GM12892 (cell line): ENCODE data around the gene ARMC7.
"Not testable (repeated sequence)": the region's sequence is repeated elsewhere in the genome, so short reads cannot be mapped to it uniquely, and the experiment has no call there.

Experiments
- DNase-seq: peaks from one replicate; pipeline ENCODE4 v3.0.0; 2011; ENCODE audit not compliant: insufficient read length
- FAIRE-seq: peaks from 2 replicates; lab custom pipeline; 2011; peaks lifted over from hg19 to GRCh38; lab: Jason Lieb, UNC
- POLR2A ChIP-seq: IDR thresholded peaks from 2 replicates; pipeline ENCODE4 v1.6.1; 2011; ENCODE audit warnings: low read depth, low read length, control low read depth
- POLR2AphosphoS5 ChIP-seq: IDR thresholded peaks from 2 replicates; pipeline ENCODE4 v1.6.1; 2011; ENCODE audit warnings: low read depth, low read length, control low read depth
- TAF1 ChIP-seq: IDR thresholded peaks from 2 replicates; pipeline ENCODE4 v1.6.1; 2011; ENCODE audit warnings: low read depth, mild to moderate bottlenecking, control low read depth, low read length, borderline replicate concordance

Gene ARMC7

GRCh38 chr17:75135452-75135851 is 25.7 kb downstream of the ARMC7 start:
- DNase-seq (no peak), FAIRE-seq (no peak)
- TF ChIP-seq TAF1: no peak
- TF ChIP-seq POLR2A: no peak
- TF ChIP-seq POLR2AphosphoS5: no peak

- DNase-seq (no peak), FAIRE-seq (no peak)
- TF ChIP-seq TAF1 (no peak), POLR2AphosphoS5 (no peak), POLR2A (no peak)
These were observed 26.2 kb downstream of the ARMC7 start for GRCh38 chr17:75135946-75136345.

GRCh38 chr17:75137762-75138161 is 28.0 kb downstream of the ARMC7 start:
- not testable (repeated sequence) for FAIRE-seq

GRCh38 chr17:75138519-75138918 is 28.8 kb downstream of the ARMC7 start:
- no peak for FAIRE-seq

More at GRCh38 chr17:75137762-75138161, 28.0 kb downstream of the ARMC7 start:
- not testable (repeated sequence) for DNase-seq

GRCh38 chr17:75142236-75142971 is 32.6 kb downstream of the ARMC7 start:
- DNase-seq (no peak), FAIRE-seq (no peak)
- TF ChIP-seq POLR2AphosphoS5 (no peak), POLR2A (no peak), TAF1 (no peak)

More at GRCh38 chr17:75138519-75138918, 28.8 kb downstream of the ARMC7 start:
- no peak for DNase-seq
- peak; percentile 28; the same call in 1 of the 2 replicates for TF ChIP-seq POLR2A
- TF ChIP-seq POLR2AphosphoS5: no peak

- FAIRE-seq (no peak), DNase-seq (no peak)
- peak; percentile 22; the same call in 1 of the 2 replicates for TF ChIP-seq POLR2AphosphoS5
- TF ChIP-seq POLR2A: no peak
- TF ChIP-seq TAF1: no peak
These were observed 35.2 kb downstream of the ARMC7 start for GRCh38 chr17:75144816-75145512.

GRCh38 chr17:75146592-75146991 is 36.8 kb downstream of the ARMC7 start:
- no peak for FAIRE-seq
- no peak for DNase-seq

GRCh38 chr17:75147878-75148546 is 38.2 kb downstream of the ARMC7 start:
- FAIRE-seq: no peak
- no peak for DNase-seq
- no peak for TF ChIP-seq TAF1
- no peak for TF ChIP-seq POLR2A
- TF ChIP-seq POLR2AphosphoS5: no peak

More at GRCh38 chr17:75146592-75146991, 36.8 kb downstream of the ARMC7 start:
- no peak for TF ChIP-seq TAF1
- no peak for TF ChIP-seq POLR2A
- TF ChIP-seq POLR2AphosphoS5: no peak

GRCh38 chr17:75151930-75152329 is 42.2 kb downstream of the ARMC7 start:
- no peak for FAIRE-seq
- TF ChIP-seq POLR2A (no peak), POLR2AphosphoS5 (no peak), TAF1 (no peak)
- DNase-seq: no peak

- FAIRE-seq: no peak
- DNase-seq: no peak
These were observed 42.8 kb downstream of the ARMC7 start for GRCh38 chr17:75152523-75152921.

GRCh38 chr17:75152922-75153779 is 43.4 kb downstream of the ARMC7 start:
- TF ChIP-seq POLR2A: no peak; the same call in 1 of the 2 replicates
- TF ChIP-seq TAF1: no peak
- no peak for TF ChIP-seq POLR2AphosphoS5
- no peak for DNase-seq
- FAIRE-seq: peak; percentile 21

More at GRCh38 chr17:75152523-75152921, 42.8 kb downstream of the ARMC7 start:
- TF ChIP-seq TAF1 (no peak), POLR2A (no peak; the same call in 1 of the 2 replicates), POLR2AphosphoS5 (no peak)

GRCh38 chr17:75153780-75154194 is 44.0 kb downstream of the ARMC7 start:
- DNase-seq: no peak
- TF ChIP-seq TAF1: no peak
- no peak for TF ChIP-seq POLR2AphosphoS5
- no peak for TF ChIP-seq POLR2A
- FAIRE-seq: no peak
